Measurements from ENCODE around the gene MAP2K1. TPM values are rescaled to one million over a fixed set of nuclear protein-coding genes. Genes with fewer than 3 reads are reported as not detected.

MAP2K1 gene
- total and polyA plus RNA-seq, 4 donors: 14.3 to 30.2 (median 24.4) TPM

GRCh38 chr15:66440501-66440900, 53.8 kb downstream of the MAP2K1 start:
- TF ChIP-seq ZBTB33 (IDR thresholded peaks at IDR 0.05) (no peak), EGR1 (IDR thresholded peaks at IDR 0.05; ENCODE audit: low read depth in 2 of 2) (no peak), FOXA1 (IDR thresholded peaks at IDR 0.05) (no peak), HNF4A (conservative IDR thresholded peaks at IDR 0.05) (no peak), ATF3 (IDR thresholded peaks at IDR 0.05) (no peak), RAD21 (IDR thresholded peaks at IDR 0.05) (no peak), FOXA2 (IDR thresholded peaks at IDR 0.05) (no peak), YY1 (IDR thresholded peaks at IDR 0.05) (no peak), CTCF (IDR thresholded peaks at IDR 0.05; ENCODE audit: low read depth, low read length, missing input control) (no peak), TAF1 (conservative IDR thresholded peaks at IDR 0.05) (no peak), RXRA (IDR thresholded peaks at IDR 0.05) (no peak), NR2F2 (IDR thresholded peaks at IDR 0.05) (no peak), SP1 (IDR thresholded peaks at IDR 0.05) (no peak), MAX (IDR thresholded peaks at IDR 0.05) (no peak), GABPA (IDR thresholded peaks at IDR 0.05 in 1 of 2, conservative IDR thresholded peaks at IDR 0.05 in 1 of 2) (no peak), JUND (IDR thresholded peaks at IDR 0.05) (no peak), REST (IDR thresholded peaks at IDR 0.05) (no peak), HNF4G (IDR thresholded peaks at IDR 0.05) (no peak)
- peaks cover 15 to 71% (median 51%) of the 10 kb centered on the region in 4 donors for H3K36me3 ChIP-seq (ENCODE audit: control insufficient read depth in 4 of 4, insufficient read depth in 3 of 4, low read depth in 1 of 4, low read length in 3 of 4)
- no peak overlapping the region for H3K4me3 ChIP-seq (ENCODE audit: low read depth in 1 of 3, low read length in 3 of 3)
- no peaks in the 10 kb centered on the region for H3K4me1 ChIP-seq (ENCODE audit: control insufficient read depth in 4 of 4, insufficient read depth in 4 of 4, low read length in 3 of 4)
- no peaks in the 10 kb centered on the region for H3K9me3 ChIP-seq (ENCODE audit: control insufficient read depth in 4 of 4, low read length in 3 of 4)
- no peaks in the 10 kb centered on the region for H3K27me3 ChIP-seq (ENCODE audit: control insufficient read depth in 4 of 4, insufficient read depth in 4 of 4, low read length in 3 of 4)
- DNase-seq (ENCODE audit: low spot score): no peak
- H3K27ac ChIP-seq (ENCODE audit: low read depth in 1 of 2, low read length in 2 of 2): no peak overlapping the region
- no peak overlapping the region for H3K9ac ChIP-seq (ENCODE audit: low read depth in 1 of 2, low read length in 2 of 2)
- 98% methylated on average over 2 of the region's 2 CpGs for WGBS

Data from liver (tissue), 9 donors.